SK-N-SH (cell line): ENCODE data around the gene IL6R. TPM values are rescaled to one million over a fixed set of nuclear protein-coding genes. Genes with fewer than 3 reads are reported as not detected.

Experiments
- CTCF ChIA-PET: fragments of 300-600, 350-600 bp; formaldehyde crosslinking; extraction: SDS; loops from one replicate; lab custom pipeline; 2021; lab: Yijun Ruan, JAX
- POLR2A ChIA-PET: fragments of 350-600 bp; sonication (Branson Sonifier 250); formaldehyde crosslinking; extraction: SDS; loops from one replicate; lab custom pipeline; 2020; ENCODE audit warnings: antibody characterized with exemption, inconsistent platforms; lab: Yijun Ruan, JAX
- DNase-seq: peaks from one replicate; pipeline ENCODE4 v3.0.0; 2012
- H2AFZ ChIP-seq: fragments of 200-600 bp; sonication (generic); 2 replicates; pipeline ENCODE4 v1.8.1; 2016; ENCODE audit warnings: antibody characterized with exemption, mild to moderate bottlenecking, low read depth
- H3F3A ChIP-seq: fragments of 200-600 bp; sonication (generic); replicated peaks from 2 replicates; pipeline ENCODE3; 2016; ENCODE audit warnings: antibody characterized with exemption, mild to moderate bottlenecking; ENCODE audit not compliant: insufficient read depth
- H3K27ac ChIP-seq, 2 experiments: fragments of 200-500 bp in 1 of 2; fragments of 200-600 bp in 1 of 2; sonication (Bioruptor generic) in 1 of 2; sonication (generic), shearing (Covaris generic) in 1 of 2; 2 replicates each; pipeline versions ENCODE4 v1.5.1 to v1.6.1; 2014 to 2016; ENCODE audit warnings: low read depth in 2 of 2, inconsistent platforms in 1 of 2, low read length in 1 of 2, mild to moderate bottlenecking in 1 of 2, mixed read lengths in 1 of 2
- H3K27me3 ChIP-seq: fragments of 200-600 bp; sonication (generic), shearing (Covaris generic); 2 replicates; pipeline ENCODE4 v1.6.1; 2016; ENCODE audit warnings: mixed run types; ENCODE audit not compliant: insufficient read depth
- H3K36me3 ChIP-seq, 2 experiments: fragments of 200-500 bp in 1 of 2; fragments of 200-600 bp in 1 of 2; sonication (Bioruptor generic) in 1 of 2; sonication (generic) in 1 of 2; replicated peaks in 1 of 2; 2 replicates each; pipeline versions ENCODE3 to v1.5.1; 2014 to 2016; ENCODE audit warnings: low read length in 1 of 2, mild to moderate bottlenecking in 1 of 2; ENCODE audit not compliant: insufficient read depth in 2 of 2, control insufficient read depth in 1 of 2
- H3K4me1 ChIP-seq, 2 experiments: fragments of 200-500 bp in 1 of 2; fragments of 200-600 bp in 1 of 2; sonication (Bioruptor generic) in 1 of 2; sonication (generic), shearing (Covaris generic) in 1 of 2; 2 replicates each; pipeline versions ENCODE4 v1.5.1 to v1.6.1; 2014 to 2016; ENCODE audit warnings: low read depth in 1 of 2, low read length in 1 of 2, mixed run types in 1 of 2; ENCODE audit not compliant: insufficient read depth in 2 of 2, control insufficient read depth in 1 of 2
- H3K4me2 ChIP-seq: fragments of 200-600 bp; sonication (generic), shearing (Covaris generic); 2 replicates; pipeline ENCODE4 v1.6.1; 2017; ENCODE audit warnings: mixed run types
- H3K4me3 ChIP-seq, 2 experiments: fragments of 200-500 bp in 1 of 2; fragments of 200-600 bp in 1 of 2; sonication (Bioruptor generic) in 1 of 2; sonication (generic), shearing (Covaris generic) in 1 of 2; 2 replicates each; pipeline versions ENCODE4 v1.5.1 to v1.8.1; 2014 to 2016; ENCODE audit warnings: low read depth in 2 of 2, inconsistent platforms in 1 of 2, low read length in 1 of 2, mild to moderate bottlenecking in 1 of 2, mixed read lengths in 1 of 2, moderate library complexity in 1 of 2
- H3K79me2 ChIP-seq: fragments of 200-600 bp; sonication (generic); 2 replicates; pipeline ENCODE4 v1.8.1; 2017; ENCODE audit warnings: mild to moderate bottlenecking; ENCODE audit not compliant: insufficient read depth
- H3K9ac ChIP-seq: fragments of 200-600 bp; sonication (generic); 2 replicates; pipeline ENCODE4 v1.6.1; 2017; ENCODE audit warnings: mixed run types
- H3K9me2 ChIP-seq: fragments of 200-600 bp; sonication (generic); 2 replicates; pipeline ENCODE4 v1.6.1; 2017; ENCODE audit warnings: mixed run types
- H3K9me3 ChIP-seq: fragments of 200-600 bp; sonication (generic); 2 replicates; pipeline ENCODE4 v1.6.1; 2017; ENCODE audit warnings: mixed run types, mild to moderate bottlenecking, moderate library complexity
- H4K20me1 ChIP-seq: fragments of 200-600 bp; sonication (generic); 2 replicates; pipeline ENCODE4 v1.6.1; 2017; ENCODE audit warnings: mild to moderate bottlenecking, mixed run types; ENCODE audit not compliant: insufficient read depth
- CHD2 ChIP-seq: fragments of 150-350 bp; IDR thresholded peaks from 2 replicates; pipeline ENCODE4 v1.6.1; 2018; ENCODE audit warnings: low read length; ENCODE audit not compliant: partially characterized antibody
- ELF1 ChIP-seq: IDR thresholded peaks from 2 replicates; pipeline ENCODE4 v1.4.0; 2012
- FOSL2 ChIP-seq: IDR thresholded peaks from 2 replicates; pipeline ENCODE4 v1.4.0; 2012; ENCODE audit warnings: low read depth, mild to moderate bottlenecking, moderate library complexity, borderline replicate concordance
- FOXJ3 ChIP-seq: sonication (generic); formaldehyde crosslinking; IDR thresholded peaks from 2 replicates; pipeline ENCODE4 v1.5.1; 2020; ENCODE audit warnings: mild to moderate bottlenecking, missing genetic modification reagents
- FOXM1 ChIP-seq: IDR thresholded peaks from 2 replicates; pipeline ENCODE4 v1.4.0; 2012; ENCODE audit warnings: low read depth, mild to moderate bottlenecking
- MEF2A ChIP-seq: IDR thresholded peaks from 2 replicates; pipeline ENCODE4 v1.4.0; 2012; ENCODE audit warnings: low read depth, borderline replicate concordance
- MXI1 ChIP-seq: IDR thresholded peaks from 2 replicates; pipeline ENCODE4 v1.6.1; 2012; ENCODE audit warnings: mild to moderate bottlenecking, low read depth, low read length, improper control_type of control experiment
- NRF1 ChIP-seq: IDR thresholded peaks from 2 replicates; pipeline ENCODE4 v1.6.1; 2012; ENCODE audit warnings: low read depth, mild to moderate bottlenecking, low read length
- POLR2AphosphoS5 ChIP-seq: IDR thresholded peaks from 2 replicates; pipeline ENCODE4 v1.6.1; 2012; ENCODE audit warnings: low read depth, low read length
- RAD21 ChIP-seq: IDR thresholded peaks from 2 replicates; pipeline ENCODE4 v1.6.1; 2012; ENCODE audit warnings: mild to moderate bottlenecking, low read length
- REST ChIP-seq: IDR thresholded peaks from 2 replicates; pipeline ENCODE4 v1.6.1; 2012; ENCODE audit warnings: mild to moderate bottlenecking, low read depth, low read length, moderate library complexity
- RFX5 ChIP-seq: IDR thresholded peaks from 2 replicates; pipeline ENCODE4 v1.6.1; 2012; ENCODE audit warnings: mild to moderate bottlenecking, improper control_type of control experiment, low read length
- SMC3 ChIP-seq: IDR thresholded peaks from 2 replicates; pipeline ENCODE4 v1.6.1; 2012; ENCODE audit warnings: low read depth, low read length, improper control_type of control experiment
- TAF1 ChIP-seq: IDR thresholded peaks from 2 replicates; pipeline ENCODE4 v1.6.1; 2012; ENCODE audit warnings: low read depth, mild to moderate bottlenecking, low read length, moderate library complexity, borderline replicate concordance
- TEAD4 ChIP-seq: IDR thresholded peaks from 2 replicates; pipeline ENCODE4 v1.4.0; 2012; ENCODE audit warnings: mild to moderate bottlenecking, borderline replicate concordance; ENCODE audit not compliant: insufficient read depth
- YY1 ChIP-seq: IDR thresholded peaks from 2 replicates; pipeline ENCODE4 v1.4.0; 2012; ENCODE audit warnings: low read depth, mild to moderate bottlenecking
- WGBS: methylation state at CpG from one replicate; pipeline ENCODE4 v1.1.6; 2017; ENCODE audit warnings: low lambda C conversion rate; 5-methylcytosine and 5-hydroxymethylcytosine counted together
- polyA plus RNA-seq, 3 experiments: library from polyadenylated mRNA; depleted of rRNA; stranded (reverse); fragments of >200 nt; gene quantifications; 2 replicates each; pipeline ENCODE4 v1.2.3, GENCODE V29; 2012
- TF ChIP-seq, protein P1 (sequence below): fragments of 200-600 bp; sonication (generic); IDR thresholded peaks from 2 replicates; pipeline ENCODE4 v1.6.1; 2017; ENCODE audit warnings: antibody characterized with exemption, mild to moderate bottlenecking, moderate library complexity

The IL6R gene
- polyA plus RNA-seq, 1 of the 3 experiments (the other 2 are of a cell fraction), result 2.8 TPM

GRCh38 chr1:154492115-154492514, 87.0 kb downstream of the IL6R start:
- Histone ChIP-seq H3K4me2 (no peak overlapping the region), H3K9me3 (no peaks in the 10 kb centered on the region), H3F3A (no peaks in the 10 kb centered on the region), H3K27me3 (peaks cover 50% of the 10 kb centered on the region), H3K9me2 (no peaks in the 10 kb centered on the region), H3K4me1 (peaks cover 0 to 7% of the 10 kb centered on the region in 2 experiments; a peak in 1 of 4 replicates), H4K20me1 (no peaks in the 10 kb centered on the region), H2AFZ (no peak overlapping the region), H3K27ac (no peak overlapping the region), H3K79me2 (no peaks in the 10 kb centered on the region), H3K4me3 (no peak overlapping the region)
- no peak for DNase-seq
- CTCF ChIA-PET, result interaction anchor here (0.7 to 1.3 kb wide), 2 partner anchors 13 to 206 kb away, joined by 3 to 7 read pairs; no protein-coding TSS in a partner anchor
- 87% methylated on average over 4 of the region's 4 CpGs for WGBS
- POLR2A ChIA-PET, result no interaction called here
- TF ChIP-seq, protein P1, sequence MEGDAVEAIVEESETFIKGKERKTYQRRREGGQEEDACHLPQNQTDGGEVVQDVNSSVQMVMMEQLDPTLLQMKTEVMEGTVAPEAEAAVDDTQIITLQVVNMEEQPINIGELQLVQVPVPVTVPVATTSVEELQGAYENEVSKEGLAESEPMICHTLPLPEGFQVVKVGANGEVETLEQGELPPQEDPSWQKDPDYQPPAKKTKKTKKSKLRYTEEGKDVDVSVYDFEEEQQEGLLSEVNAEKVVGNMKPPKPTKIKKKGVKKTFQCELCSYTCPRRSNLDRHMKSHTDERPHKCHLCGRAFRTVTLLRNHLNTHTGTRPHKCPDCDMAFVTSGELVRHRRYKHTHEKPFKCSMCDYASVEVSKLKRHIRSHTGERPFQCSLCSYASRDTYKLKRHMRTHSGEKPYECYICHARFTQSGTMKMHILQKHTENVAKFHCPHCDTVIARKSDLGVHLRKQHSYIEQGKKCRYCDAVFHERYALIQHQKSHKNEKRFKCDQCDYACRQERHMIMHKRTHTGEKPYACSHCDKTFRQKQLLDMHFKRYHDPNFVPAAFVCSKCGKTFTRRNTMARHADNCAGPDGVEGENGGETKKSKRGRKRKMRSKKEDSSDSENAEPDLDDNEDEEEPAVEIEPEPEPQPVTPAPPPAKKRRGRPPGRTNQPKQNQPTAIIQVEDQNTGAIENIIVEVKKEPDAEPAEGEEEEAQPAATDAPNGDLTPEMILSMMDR, result no peak
- no peak for TF ChIP-seq FOSL2
- TF ChIP-seq, all 33 proteins: peak for 0
- H3K36me3 ChIP-seq, result no peaks in the 10 kb centered on the region
- H3K9ac ChIP-seq, result no peak overlapping the region

DNA sequence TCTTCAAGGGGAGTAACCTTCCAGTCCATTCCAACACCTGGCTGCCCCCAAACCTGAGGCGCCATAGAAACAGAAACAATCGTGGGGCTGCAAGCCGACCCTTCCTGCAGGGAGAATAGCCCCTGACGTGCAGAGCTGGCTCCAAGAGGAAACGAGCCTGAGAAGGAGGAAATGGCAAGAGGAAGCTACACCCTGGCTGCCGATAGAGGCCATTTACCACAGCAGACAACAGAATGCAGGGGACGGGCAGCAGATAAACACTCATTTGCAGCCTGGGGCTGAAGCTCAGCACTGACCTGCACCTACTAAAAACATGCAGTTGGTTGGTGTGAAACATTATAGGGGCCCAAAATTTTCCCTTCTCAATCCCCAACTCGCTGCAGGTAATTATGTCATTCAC, 88.1 kb downstream of the IL6R start:
- Histone ChIP-seq H3K79me2 (no peaks in the 10 kb centered on the region), H3K4me2 (no peak overlapping the region), H2AFZ (no peak overlapping the region), H4K20me1 (no peaks in the 10 kb centered on the region), H3K36me3 (no peaks in the 10 kb centered on the region), H3K9me3 (no peaks in the 10 kb centered on the region), H3K4me3 (no peak overlapping the region), H3K4me1 (peaks cover 0 to 7% of the 10 kb centered on the region in 2 experiments; a peak in 1 of 4 replicates), H3K27ac (no peak overlapping the region), H3K9me2 (no peaks in the 10 kb centered on the region), H3K27me3 (peaks cover 57% of the 10 kb centered on the region), H3K9ac (no peak overlapping the region)
- ChIA-PET POLR2A (no interaction called here), CTCF (no interaction called here)
- 35% methylated on average over 8 of the region's 8 CpGs for WGBS
- peak; percentile 42 for DNase-seq
- TF ChIP-seq CHD2, result no peak
- no peak for TF ChIP-seq POLR2AphosphoS5
- TF ChIP-seq RAD21, result no peak
- no peak for TF ChIP-seq FOXJ3 (CRISPR knock-in tag)
- no peak for TF ChIP-seq MEF2A
- TF ChIP-seq, protein P1, result no peak
- TF ChIP-seq NRF1, result no peak
- no peak for TF ChIP-seq ELF1
- TF ChIP-seq YY1, result no peak
- TF ChIP-seq MXI1, result no peak
- TF ChIP-seq TAF1, result no peak
- no peak for TF ChIP-seq FOXM1
- no peak for TF ChIP-seq REST
- no peak for TF ChIP-seq SMC3
- TF ChIP-seq TEAD4, result no peak
- TF ChIP-seq RFX5, result no peak
- TF ChIP-seq, all 33 proteins: peak for 0
- H3F3A ChIP-seq, result no peaks in the 10 kb centered on the region
